HG03025 (cell line): ENCODE measurements around the gene CEP135.
"Not testable (repeated sequence)": the region's sequence is repeated elsewhere in the genome, so short reads cannot be mapped to it uniquely, and the experiment has no call there.

Experiments used
- ATAC-seq: cut with Tn5 transposase; IDR thresholded peaks from one replicate; pipeline ENCODE4 v1.9.1; 2021; ENCODE audit warnings: mild to moderate bottlenecking, moderate library complexity; ENCODE audit not compliant: unreplicated experiment, low FRiP score

Gene CEP135

DNA sequence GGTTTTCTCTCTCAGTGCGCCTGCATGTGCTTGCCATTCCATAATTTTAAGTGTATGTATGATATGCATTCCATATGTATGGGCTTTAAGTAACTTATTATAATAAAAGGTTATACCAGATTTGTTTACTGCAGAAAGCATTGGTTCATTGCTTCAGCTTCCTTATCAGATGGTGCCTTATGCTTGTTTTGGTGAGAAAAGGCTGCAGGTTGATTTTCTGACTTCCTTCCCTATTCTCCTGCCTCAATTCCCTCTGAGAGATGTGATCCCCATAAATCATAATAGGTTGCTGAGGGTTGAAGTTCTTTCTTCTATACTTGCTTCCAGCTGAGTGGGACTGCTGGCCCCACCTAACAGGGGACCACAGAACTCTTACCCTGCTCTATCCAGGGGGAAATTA is 10.3 kb upstream of the CEP135 start:
- ATAC-seq: no peak

DNA sequence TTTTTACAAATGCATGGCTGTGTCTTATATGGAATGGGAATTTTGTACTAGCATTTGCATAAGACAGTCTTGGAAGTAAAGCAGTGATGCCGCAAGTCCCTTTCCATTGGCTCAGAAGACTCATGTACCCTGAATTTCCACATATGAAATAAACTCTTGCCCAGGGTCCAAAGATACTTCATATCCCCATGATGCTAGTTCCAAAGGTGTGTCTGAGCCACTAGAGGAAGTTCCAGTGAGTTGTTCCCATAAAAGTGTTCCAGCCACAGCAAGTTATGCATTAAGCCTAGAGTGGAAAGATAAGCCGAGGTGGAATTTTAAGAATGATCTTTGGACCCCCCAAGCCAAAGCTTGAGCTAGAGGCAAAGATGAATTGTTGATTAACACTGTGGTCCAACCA is 9.3 kb upstream of the CEP135 start:
- no peak for ATAC-seq

DNA sequence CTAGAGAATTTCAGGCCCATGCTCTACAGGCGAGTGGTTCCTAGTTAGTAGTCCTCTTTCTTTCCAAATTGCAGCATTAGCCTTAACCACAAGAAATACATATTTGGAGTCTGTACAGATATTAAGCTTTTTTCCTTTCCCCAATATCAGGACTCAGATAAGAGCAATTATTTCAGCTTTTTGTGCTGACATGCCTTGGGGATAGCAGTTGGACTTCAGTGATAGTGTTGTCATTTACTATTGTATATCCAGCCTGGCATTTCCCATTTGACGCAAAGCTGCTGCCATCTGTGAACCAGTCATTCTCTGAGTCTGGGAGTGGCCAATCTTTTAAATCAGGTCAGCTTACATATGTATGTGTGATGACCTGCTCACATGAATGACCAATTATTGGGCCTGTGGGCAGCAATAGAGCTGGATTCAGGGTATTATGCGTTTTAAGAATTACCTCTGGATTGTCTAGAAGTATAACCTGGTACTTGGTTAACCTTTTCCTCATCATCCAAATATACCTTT is 6.8 kb upstream of the CEP135 start:
- no peak for ATAC-seq

DNA sequence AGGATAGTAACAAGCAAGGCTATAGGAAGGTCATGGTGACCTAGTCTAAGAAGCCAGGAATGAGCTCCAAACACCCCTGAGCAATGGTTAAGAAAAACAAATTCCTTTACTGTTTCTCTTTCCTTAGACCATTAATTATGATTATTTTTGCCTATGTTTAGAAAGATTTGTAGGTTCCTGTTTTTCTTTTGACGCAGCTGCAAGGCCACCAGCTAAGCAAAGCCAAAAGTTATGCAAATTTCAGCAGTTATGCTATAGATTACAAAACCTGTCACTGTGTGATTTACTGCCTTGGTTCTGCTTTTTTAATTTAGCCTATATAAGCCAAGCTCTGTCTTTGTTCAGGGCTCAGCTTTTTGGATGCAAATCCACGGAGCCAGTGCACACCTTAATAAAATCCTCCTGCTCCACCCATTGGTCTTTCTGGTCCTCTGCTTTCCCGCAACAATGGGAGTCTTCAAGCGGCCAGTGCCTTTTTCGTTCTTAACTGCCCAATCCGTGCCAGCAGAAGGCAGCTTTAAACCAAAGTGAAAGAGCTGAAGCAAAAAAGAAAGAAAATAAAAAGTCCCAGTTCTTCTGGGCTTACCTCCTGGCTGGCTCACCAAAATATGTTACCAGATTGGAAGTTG is 1.4 kb upstream of the CEP135 start:
- peak; percentile 51 for ATAC-seq

DNA sequence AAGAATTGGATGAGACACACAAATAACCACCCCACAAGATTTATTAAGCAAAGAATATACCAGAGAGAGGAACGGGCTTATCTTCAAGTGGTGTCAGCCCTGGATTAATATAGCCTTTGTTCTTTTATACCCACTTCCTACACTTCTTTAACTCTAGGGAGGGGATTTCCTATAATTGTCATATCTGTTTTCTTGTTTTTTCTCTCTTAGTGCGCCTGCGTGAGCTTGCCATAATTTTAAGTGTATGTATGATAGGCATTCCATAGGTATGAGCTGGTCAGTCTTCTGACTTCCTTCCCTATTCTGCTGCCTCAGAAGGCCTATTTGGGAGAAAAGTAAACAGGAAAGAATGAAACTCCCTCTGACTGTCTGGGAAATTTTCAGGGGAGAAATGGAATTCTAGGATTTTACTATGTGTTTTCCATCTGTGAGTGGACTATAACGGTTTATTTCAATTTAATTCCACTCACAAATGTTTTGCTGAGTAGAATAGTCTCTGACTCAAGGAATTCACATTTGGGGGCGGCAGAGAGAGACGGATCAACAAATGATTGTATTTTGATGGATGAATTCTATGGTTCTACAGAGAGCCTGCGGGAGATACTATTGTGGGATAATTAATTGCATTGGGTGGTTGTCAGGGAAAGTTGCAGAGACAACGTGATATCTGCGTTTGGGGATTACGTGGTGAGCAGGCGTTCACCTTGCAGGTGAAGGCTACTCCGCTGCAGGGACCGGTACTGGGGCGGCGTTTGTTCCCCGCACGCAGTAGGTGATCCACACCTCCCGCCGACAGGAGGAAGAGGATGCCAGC is 626 bp upstream of the CEP135 start:
- no peak for ATAC-seq

DNA sequence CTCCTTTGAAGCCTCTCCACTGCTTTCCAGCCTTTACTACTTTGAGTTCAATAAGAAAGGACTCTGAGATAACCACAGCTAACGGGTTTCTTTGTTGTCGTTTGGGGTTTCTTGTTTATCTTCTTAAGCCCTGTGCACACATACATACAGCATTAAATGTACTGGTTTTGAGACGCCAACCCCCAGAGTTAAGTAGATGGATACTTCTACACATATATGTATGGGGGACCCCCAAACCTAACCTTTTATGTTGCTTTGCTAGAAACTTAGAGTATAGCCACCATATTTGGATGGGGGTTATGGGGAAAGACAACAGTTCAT is 697 bp downstream of the CEP135 start:
- no peak for ATAC-seq

DNA sequence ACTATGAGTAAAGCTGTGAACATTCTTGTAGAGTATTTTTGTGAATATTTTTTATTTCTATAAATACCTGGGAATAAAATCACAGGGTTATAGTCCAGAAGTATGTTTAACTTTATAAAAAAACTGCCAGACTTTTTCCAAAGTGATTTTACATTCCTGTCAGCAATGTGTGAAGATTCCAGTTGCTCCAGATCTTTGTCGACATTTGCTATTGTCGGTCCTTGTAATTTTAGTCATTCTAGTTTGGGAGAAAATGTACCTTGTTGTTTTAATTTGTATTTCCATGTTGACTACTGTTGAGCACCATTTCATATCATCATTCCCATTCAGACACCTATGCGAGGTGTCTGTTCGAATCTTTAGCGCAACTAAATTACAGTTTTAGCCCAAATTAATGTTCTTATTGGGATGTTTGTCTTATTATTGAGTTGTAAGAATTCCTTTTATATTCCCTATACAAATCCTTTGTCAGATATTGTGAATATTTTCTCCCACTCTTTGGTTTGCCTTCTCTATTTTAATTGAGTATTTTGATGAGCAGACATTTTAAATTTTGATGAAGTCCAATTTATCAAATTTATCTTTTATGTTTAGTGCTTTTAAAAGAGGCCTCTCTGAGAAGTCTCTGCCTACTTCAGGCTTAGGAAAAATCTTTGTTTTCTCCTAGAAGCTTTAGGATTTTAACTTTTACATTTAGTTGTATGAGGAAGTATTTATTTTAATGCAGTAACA is 2.6 kb downstream of the CEP135 start:
- no peak for ATAC-seq

DNA sequence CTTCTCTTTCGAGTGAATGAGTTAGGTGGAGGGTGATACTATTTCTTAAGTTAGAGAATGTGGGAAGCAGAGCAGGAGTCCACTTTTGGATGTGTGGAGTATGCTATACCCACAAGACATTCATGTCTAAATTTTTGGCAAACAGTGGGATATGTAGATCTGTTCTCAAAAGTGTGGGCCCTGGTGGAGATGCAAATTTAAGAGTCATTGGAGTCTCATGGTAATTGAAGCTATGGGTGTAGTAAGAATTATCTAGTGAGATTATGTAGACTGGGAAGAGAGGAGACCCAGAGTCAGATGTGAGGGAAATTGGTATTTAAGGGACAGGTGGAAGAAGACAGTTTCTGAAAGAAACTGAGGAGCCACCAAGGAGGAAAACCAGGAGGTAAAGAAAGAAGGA is 7.0 kb downstream of the CEP135 start:
- no peak for ATAC-seq

DNA sequence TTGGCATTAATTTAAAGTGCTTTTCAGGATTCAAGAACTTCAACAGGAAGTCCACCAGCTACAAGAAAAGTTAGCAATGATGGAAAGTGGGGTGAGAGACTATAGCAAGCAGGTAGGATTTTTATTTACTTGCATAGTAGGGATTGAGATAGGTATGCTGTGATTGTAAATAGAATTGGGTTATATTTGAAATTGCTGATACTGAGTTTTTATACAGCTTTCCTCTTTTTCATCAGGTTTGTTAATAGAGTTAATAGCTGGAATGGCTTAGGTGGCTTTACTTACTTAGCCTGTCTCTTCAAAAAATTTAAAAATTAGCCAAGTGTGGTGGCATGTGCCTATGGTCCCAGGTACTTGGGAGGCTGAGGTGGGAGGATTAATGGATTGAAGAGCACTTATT is 10.9 kb downstream of the CEP135 start:
- no peak for ATAC-seq

DNA sequence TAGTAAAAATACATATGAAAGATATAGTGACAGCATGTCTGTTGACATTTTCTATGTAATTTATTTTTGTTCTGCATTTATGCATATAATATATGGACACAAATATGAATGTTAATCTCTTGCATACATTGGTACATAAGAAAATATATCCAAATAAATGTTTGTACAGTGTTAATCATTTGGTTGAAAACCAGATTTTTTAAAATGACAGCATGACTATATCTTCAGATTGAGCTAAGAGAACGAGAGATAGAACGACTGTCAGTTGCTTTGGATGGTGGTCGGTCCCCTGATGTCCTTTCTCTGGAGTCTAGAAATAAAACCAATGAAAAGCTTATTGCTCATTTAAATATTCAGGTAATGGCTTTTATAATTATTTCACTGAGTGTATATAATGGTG is 15.3 kb downstream of the CEP135 start:
- no peak for ATAC-seq

DNA sequence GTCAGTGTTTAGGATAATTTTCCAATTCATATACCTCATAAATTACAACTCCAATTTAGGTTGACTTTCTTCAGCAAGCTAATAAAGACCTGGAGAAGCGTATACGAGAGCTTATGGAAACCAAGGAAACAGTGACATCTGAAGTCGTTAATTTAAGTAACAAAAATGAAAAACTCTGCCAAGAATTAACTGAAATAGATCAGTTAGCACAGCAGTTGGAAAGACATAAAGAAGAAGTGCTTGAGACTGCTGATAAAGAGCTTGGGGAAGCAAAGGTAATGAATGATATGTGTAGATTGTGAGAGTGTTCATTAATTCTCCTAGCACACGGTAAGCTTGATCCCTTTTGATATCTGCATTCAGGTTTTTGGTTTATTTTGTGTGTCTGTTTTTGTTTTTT is 16.8 kb downstream of the CEP135 start:
- no peak for ATAC-seq

DNA sequence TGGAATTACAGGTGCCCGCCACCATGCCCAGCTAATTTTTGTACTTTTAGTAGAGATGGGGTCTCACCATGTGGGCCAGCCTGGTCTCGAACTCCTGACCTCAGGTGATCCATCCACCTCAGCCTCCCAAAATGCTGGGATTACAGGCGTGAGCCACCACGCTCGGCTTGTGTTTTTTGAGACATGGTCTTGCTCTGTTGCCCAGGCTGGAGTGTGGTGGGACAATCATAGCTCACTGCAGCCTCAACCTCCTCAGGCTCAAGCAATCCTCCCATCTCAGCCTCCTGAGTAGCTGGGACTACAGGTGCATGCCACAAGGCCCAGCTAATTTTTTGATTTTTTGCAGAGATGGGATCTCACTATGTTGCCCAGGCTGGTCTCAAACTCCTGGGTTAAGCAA is 17.6 kb downstream of the CEP135 start:
- not testable (repeated sequence) for ATAC-seq

DNA sequence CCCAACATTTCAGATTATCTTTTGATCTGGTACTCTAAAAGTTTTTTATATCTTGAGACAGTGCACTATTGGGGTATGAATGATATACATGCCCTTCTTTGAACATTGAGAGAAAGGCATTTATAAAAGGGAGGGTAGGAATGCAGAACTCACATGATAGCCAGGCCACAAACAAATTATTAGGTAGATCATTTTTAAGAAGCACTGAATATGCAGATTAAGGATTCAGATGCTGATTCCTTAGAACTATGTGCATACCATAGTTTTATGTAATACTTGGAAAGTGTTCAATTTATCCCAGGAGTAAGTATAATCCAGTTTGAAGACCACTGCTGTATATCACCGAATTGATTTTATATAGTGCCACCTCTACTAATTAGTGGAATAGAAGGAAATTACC is 18.6 kb downstream of the CEP135 start:
- no peak for ATAC-seq

DNA sequence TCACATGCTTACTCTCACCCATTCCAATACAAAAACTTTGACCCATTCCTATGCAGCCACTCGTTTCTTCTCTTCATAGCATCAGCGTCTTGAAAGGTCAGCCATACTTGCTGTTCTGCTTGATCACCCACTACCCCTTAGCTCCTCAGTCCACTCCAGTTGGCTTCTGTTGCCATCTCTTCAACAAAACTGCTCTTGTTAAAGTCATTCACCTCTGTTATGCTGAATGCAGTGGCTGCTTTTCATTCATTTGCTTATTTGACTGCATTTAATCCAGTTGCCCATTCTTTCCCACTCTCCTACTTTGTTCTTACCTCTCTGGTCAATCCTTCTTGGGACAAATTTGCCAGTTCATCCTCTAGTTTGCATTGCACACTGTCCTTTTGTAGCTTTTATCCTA is 24.9 kb downstream of the CEP135 start:
- no peak for ATAC-seq

DNA sequence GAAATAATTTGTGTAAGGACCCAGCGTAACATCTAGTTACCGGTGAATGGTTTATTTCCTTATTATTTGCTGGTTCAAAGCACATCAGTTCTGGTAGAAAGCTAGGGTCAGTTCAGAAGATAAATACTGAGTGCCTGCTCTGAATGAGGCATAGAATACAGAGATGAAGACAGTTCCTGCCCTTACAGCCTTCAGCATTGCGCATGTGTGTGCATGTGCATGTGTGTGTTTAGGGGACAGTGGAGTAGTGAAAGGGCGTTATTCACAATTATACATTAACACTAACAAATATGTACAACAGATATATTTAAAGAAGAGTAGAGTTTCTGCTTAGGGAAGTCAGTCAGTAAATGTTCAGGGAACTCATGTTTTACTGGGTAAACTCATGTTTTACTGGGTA is 29.1 kb downstream of the CEP135 start:
- ATAC-seq: no peak

DNA sequence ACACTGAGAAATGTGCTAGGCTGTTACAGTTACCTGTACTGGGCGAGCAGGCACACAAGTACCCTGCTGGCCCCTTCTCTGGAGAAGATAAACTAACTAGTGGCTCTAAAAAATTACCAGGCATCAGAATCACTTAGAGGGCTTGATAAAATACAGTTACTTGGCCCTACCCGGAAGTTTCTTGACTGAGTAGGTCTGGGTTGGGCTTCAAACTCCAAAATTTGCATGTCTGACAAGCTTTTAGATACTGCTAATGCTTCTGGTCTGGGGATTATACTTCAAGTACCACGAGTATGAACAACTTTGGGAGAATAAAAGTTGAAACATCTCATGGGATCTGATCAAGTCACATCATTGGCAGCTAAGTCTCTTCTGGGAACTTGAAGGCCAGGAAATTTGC is 30.8 kb downstream of the CEP135 start:
- ATAC-seq: no peak

DNA sequence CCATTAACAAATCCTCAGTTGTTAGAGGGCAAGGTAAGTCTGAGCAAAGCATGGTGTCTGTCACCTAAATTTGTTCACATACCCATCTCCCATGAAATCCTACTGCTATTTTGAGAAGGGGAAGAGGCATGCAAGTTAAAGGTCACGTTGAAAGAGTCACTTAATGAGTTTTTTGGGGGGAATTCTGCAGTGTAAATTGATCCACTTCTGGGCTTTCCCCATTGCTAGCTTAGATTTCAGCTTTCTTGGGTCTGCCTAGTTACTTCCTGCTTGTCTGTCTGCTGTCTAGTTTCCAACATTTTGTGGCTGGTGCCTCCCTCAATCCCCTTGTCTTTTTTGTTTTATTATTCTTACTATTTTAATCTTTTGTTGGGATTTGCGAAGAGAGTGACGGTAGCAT is 32.0 kb downstream of the CEP135 start:
- no peak for ATAC-seq

DNA sequence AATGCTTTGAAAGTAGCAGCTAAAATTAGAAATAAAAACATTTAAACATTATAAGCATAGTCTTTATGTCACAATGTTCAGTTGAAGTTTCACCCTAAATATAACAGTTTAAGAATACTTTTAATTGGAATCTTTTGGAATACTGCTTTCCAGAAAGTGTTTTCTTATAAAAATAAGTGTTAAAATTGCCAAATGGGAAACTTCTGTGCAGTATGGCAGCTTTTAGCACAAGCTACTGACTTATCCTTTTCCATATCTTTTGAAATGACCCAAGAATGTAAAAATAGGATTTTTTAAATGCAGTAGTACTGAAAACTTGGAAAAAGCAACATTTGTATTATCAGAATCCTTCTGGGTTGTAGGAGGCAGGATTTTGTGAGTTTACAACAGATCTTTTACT is 34.2 kb downstream of the CEP135 start:
- no peak for ATAC-seq

DNA sequence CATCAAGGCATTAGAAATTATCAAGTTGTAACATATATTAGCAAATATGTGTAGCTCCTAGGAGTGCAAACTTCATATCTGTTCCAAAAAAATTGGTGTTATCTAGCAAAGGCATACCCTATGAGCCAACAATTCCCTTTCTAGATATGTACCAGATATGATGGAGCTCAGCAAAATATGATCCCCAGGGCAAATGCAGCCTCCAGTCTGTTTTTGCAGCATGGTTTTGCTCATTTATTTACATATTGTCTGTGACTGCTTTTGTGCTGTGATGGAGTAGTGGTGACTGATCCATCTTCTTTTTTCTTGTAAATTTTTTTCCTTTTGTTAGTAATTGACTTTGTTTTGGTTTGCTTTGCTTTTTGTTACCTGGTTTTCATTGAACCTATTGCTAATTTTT is 41.0 kb downstream of the CEP135 start:
- no peak for ATAC-seq

DNA sequence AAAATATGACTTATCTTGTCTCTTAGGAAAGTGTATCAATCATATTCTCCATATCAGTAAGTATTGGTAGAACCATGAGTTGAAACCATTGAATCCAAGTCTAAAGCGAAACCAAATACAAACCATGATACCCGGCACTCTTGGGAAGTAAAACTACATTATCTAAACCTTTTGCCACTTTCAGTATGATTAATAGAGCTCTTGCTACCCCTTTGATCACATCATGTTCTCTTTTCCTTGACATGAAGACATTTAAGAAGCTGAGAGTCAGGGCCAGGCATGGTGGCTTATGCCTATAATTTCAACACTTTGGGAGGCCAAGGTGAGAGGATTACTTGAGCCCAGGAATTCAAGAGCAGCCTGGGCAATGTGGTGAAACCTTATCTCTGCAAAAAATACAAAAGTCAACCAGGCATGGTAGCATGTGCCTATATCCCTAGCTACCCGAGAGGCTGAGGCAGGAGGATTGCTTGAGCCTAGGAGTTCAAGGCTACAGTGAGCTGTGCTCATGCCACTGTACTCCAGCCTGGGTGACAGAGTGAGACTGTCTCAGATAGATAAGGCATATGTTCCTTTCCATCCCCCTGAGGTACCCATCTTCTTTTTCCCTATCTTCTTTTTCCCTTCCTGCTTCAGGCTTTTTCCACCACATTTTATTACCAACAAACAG is 45.4 kb downstream of the CEP135 start:
- ATAC-seq: no peak

DNA sequence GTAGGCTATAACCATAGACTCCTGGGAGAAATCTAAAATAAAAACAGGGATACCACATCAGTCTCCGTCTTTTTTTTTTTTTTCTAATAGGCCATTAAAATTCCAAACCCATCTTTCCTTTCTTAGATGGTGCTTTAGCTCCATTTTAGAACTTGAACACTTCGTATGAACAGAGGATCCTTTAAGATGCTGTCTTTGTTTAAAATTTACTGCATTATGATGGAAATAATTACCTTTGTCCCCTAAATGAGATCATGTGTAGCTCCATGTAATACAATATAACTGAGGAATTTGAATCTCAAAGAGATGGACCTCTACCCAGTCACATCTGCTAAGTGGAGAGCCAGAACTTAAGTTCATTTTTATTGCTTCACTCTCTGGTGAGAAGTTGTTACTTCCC is 47.9 kb downstream of the CEP135 start:
- ATAC-seq: no peak
